IMR-90 (cell line): Measurements from ENCODE around the gene GMPR. TPM values are rescaled to one million over a fixed set of nuclear protein-coding genes. Genes with fewer than 3 reads are reported as not detected.

Experiments used
- ATAC-seq: fragments of 200-7000 bp; cut with Tn5 transposase; 2 replicates; pipeline ENCODE4 v1.9.1; 2020; ENCODE audit warnings: low read depth, mild to moderate bottlenecking, moderate library complexity
- BruUV-seq: library from RNA; stranded (reverse); fragments of 400-500 nt; replicated peaks from 2 replicates; lab custom pipeline; 2021; lab: Mats Ljungman, UMichigan
- CTCF ChIA-PET: fragments of 300-600 bp; formaldehyde crosslinking; extraction: SDS; loops from one replicate; lab custom pipeline; 2021; ENCODE audit warnings: antibody characterized with exemption; lab: Yijun Ruan, JAX
- POLR2A ChIA-PET: fragments of 300-600 bp; sonication (Branson Sonifier 250); formaldehyde crosslinking; loops from one replicate; lab custom pipeline; 2022; ENCODE audit warnings: antibody characterized with exemption; ENCODE audit not compliant: unreplicated experiment; lab: Charles Lee
- DNase-seq: peaks from one replicate; pipeline ENCODE4 v3.0.0; 2013
- H2AFZ ChIP-seq: replicated peaks from 2 replicates; pipeline ENCODE3; 2013; ENCODE audit warnings: low read length, mild to moderate bottlenecking; ENCODE audit not compliant: poor library complexity
- H2AK5ac ChIP-seq: 2 replicates; pipeline ENCODE4 v1.6.1; 2013; ENCODE audit warnings: low read depth, low read length, inconsistent platforms
- H2AK9ac ChIP-seq: replicated peaks from 2 replicates; pipeline ENCODE3; 2013; ENCODE audit warnings: mild to moderate bottlenecking, low read depth, low read length, moderate library complexity; ENCODE audit not compliant: poor library complexity
- H2BK120ac ChIP-seq: 2 replicates; pipeline ENCODE4 v1.6.1; 2013; ENCODE audit warnings: low read depth, low read length, inconsistent platforms
- H2BK15ac ChIP-seq: 3 replicates; pipeline ENCODE4 v1.6.1; 2013; ENCODE audit warnings: low read depth, low read length, inconsistent platforms
- H2BK20ac ChIP-seq: 2 replicates; pipeline ENCODE4 v1.6.1; 2013; ENCODE audit warnings: low read depth, mild to moderate bottlenecking, inconsistent platforms, low read length, moderate library complexity
- H2BK5ac ChIP-seq: 2 replicates; pipeline ENCODE4 v1.6.1; 2013; ENCODE audit warnings: mild to moderate bottlenecking, low read depth, low read length, inconsistent platforms; ENCODE audit not compliant: poor library complexity, severe bottlenecking
- H3K14ac ChIP-seq: replicated peaks from 2 replicates; pipeline ENCODE4 v1.6.1; 2013; ENCODE audit warnings: low read depth, low read length, inconsistent platforms
- H3K18ac ChIP-seq: 2 replicates; pipeline ENCODE4 v1.6.1; 2013; ENCODE audit warnings: low read depth, low read length, control low read depth
- H3K23ac ChIP-seq: 2 replicates; pipeline ENCODE4 v1.6.1; 2013; ENCODE audit warnings: low read depth, low read length, inconsistent platforms
- H3K27ac ChIP-seq: 2 replicates; pipeline ENCODE4 v1.5.1; 2013; ENCODE audit warnings: mild to moderate bottlenecking, control low read depth, low read length; ENCODE audit not compliant: insufficient read depth
- H3K27me3 ChIP-seq: 2 replicates; pipeline ENCODE4 v1.6.1; 2013; ENCODE audit warnings: low read length; ENCODE audit not compliant: control insufficient read depth, insufficient read depth
- H3K36me3 ChIP-seq: 2 replicates; pipeline ENCODE4 v1.6.1; 2013; ENCODE audit warnings: low read length, mixed read lengths; ENCODE audit not compliant: control insufficient read depth, insufficient read depth
- H3K4ac ChIP-seq: 2 replicates; pipeline ENCODE4 v1.6.1; 2013; ENCODE audit warnings: low read depth, low read length, inconsistent platforms
- H3K4me1 ChIP-seq: 2 replicates; pipeline ENCODE4 v1.6.1; 2013; ENCODE audit warnings: low read length, mixed read lengths; ENCODE audit not compliant: control insufficient read depth, insufficient read depth
- H3K4me2 ChIP-seq: 2 replicates; pipeline ENCODE4 v1.6.1; 2013; ENCODE audit warnings: low read depth, mild to moderate bottlenecking, control low read depth, low read length, moderate library complexity
- H3K4me3 ChIP-seq: 2 replicates; pipeline ENCODE4 v1.5.1; 2013; ENCODE audit warnings: low read depth, mild to moderate bottlenecking, control low read depth, low read length, moderate library complexity; ENCODE audit not compliant: insufficient read depth
- H3K56ac ChIP-seq: 2 replicates; pipeline ENCODE4 v1.6.1; 2013; ENCODE audit warnings: low read length, inconsistent platforms; ENCODE audit not compliant: insufficient read depth; ENCODE audit errors: extremely low read depth
- H3K79me1 ChIP-seq, 2 experiments: 2 replicates each; pipeline ENCODE4 v1.6.1; 2013; ENCODE audit warnings: low read length in 2 of 2, inconsistent platforms in 1 of 2, low read depth in 1 of 2
- H3K9ac ChIP-seq: 2 replicates; pipeline ENCODE4 v1.6.1; 2013; ENCODE audit warnings: low read depth, low read length, control low read depth
- H3K9me1 ChIP-seq: 2 replicates; pipeline ENCODE4 v1.6.1; 2013; ENCODE audit warnings: low read length, inconsistent platforms; ENCODE audit not compliant: insufficient read depth
- H3K9me3 ChIP-seq: 2 replicates; pipeline ENCODE4 v1.6.1; 2013; ENCODE audit warnings: low read length; ENCODE audit not compliant: control insufficient read depth, insufficient read depth
- H4K20me1 ChIP-seq: 2 replicates; pipeline ENCODE4 v1.6.1; 2013; ENCODE audit warnings: low read length, inconsistent platforms; ENCODE audit not compliant: insufficient read depth
- H4K5ac ChIP-seq: 2 replicates; pipeline ENCODE4 v1.6.1; 2013; ENCODE audit warnings: mild to moderate bottlenecking, low read depth, low read length, control low read depth
- H4K8ac ChIP-seq, 2 experiments: 2 replicates each; pipeline ENCODE4 v1.6.1; 2013; ENCODE audit warnings: low read depth in 2 of 2, low read length in 2 of 2, control low read depth in 1 of 2, inconsistent platforms in 1 of 2
- H4K91ac ChIP-seq: 2 replicates; pipeline ENCODE4 v1.6.1; 2013; ENCODE audit warnings: low read depth, low read length, inconsistent platforms; ENCODE audit not compliant: insufficient read depth
- BHLHE40 ChIP-seq: fragments of 150-350 bp; IDR thresholded peaks from 2 replicates; pipeline ENCODE4 v1.6.1; 2016; ENCODE audit warnings: mild to moderate bottlenecking, low read depth, low read length
- CEBPB ChIP-seq: IDR thresholded peaks from 2 replicates; pipeline ENCODE4 v1.6.1; 2012; ENCODE audit warnings: low read depth, low read length, improper control_type of control experiment
- FOS ChIP-seq: fragments of 150-350 bp; IDR thresholded peaks from 2 replicates; pipeline ENCODE4 v1.6.1; 2016; ENCODE audit warnings: low read depth, low read length
- MAFK ChIP-seq: IDR thresholded peaks from 2 replicates; pipeline ENCODE4 v1.6.1; 2012; ENCODE audit warnings: low read depth, low read length, improper control_type of control experiment
- MXI1 ChIP-seq: IDR thresholded peaks from 2 replicates; pipeline ENCODE4 v1.6.1; 2012; ENCODE audit warnings: low read depth, mild to moderate bottlenecking, low read length, moderate library complexity, borderline replicate concordance
- NFE2L2 ChIP-seq: fragments of 150-350 bp; IDR thresholded peaks from 2 replicates; pipeline ENCODE4 v1.6.1; 2016; ENCODE audit warnings: low read depth, mild to moderate bottlenecking, low read length
- POLR2A ChIP-seq: IDR thresholded peaks from 2 replicates; pipeline ENCODE4 v1.6.1; 2012; ENCODE audit warnings: mild to moderate bottlenecking, low read depth, low read length
- RAD21 ChIP-seq: IDR thresholded peaks from 2 replicates; pipeline ENCODE4 v1.6.1; 2012; ENCODE audit warnings: low read length, improper control_type of control experiment
- RCOR1 ChIP-seq: IDR thresholded peaks from 2 replicates; pipeline ENCODE4 v1.6.1; 2012; ENCODE audit warnings: mild to moderate bottlenecking, low read length, improper control_type of control experiment; ENCODE audit not compliant: insufficient replicate concordance
- RFX5 ChIP-seq: IDR thresholded peaks from 2 replicates; pipeline ENCODE4 v1.8.0; 2012; ENCODE audit warnings: low read depth, mild to moderate bottlenecking, low read length, moderate library complexity
- SMC3 ChIP-seq: fragments of 150-350 bp; IDR thresholded peaks from 2 replicates; pipeline ENCODE4 v1.6.1; 2016; ENCODE audit warnings: low read depth, mild to moderate bottlenecking, antibody characterized with exemption, low read length, moderate library complexity
- WGBS, 2 experiments: methylation state at CpG; one replicate each; pipeline versions ENCODE4 v1.1.5 to v1.1.7; 2013; ENCODE audit warnings: missing lambda C conversion rate in 2 of 2; ENCODE audit not compliant: insufficient read length in 1 of 2; ENCODE audit errors: extremely low coverage in 2 of 2; 5-methylcytosine and 5-hydroxymethylcytosine counted together
- dilution Hi-C: fragments of 300-500 bp; cut with HindIII; formaldehyde crosslinking; loops from one replicate; pipeline ENCODE4 v1.14.3; 2018; ENCODE audit warnings: low sequenced_read_pairs; ENCODE audit not compliant: unreplicated experiment
- in situ Hi-C: fragments of 300-500 bp; cut with MboI; formaldehyde crosslinking; loops from 3 replicates; pipeline ENCODE4 v1.14.3; 2019; ENCODE audit warnings: low sequenced_read_pairs, inconsistent platforms, mixed read lengths
- intact Hi-C: fragments of 100-400 bp; cut with micrococcal nuclease; formaldehyde crosslinking; loops from 2 replicates; pipeline ENCODE4 v1.10.0; 2022
- polyA plus RNA-seq, 3 experiments: library from polyadenylated mRNA; depleted of rRNA; stranded (reverse); fragments of >200 nt; gene quantifications; 2 replicates each; pipeline ENCODE4 v1.2.3, GENCODE V29; 2012; ENCODE audit warnings: low replicate concordance in 1 of 3
- total RNA-seq: library from RNA; depleted of rRNA; stranded (reverse); fragments of >200 nt; gene quantifications from 2 replicates; pipeline ENCODE4 v1.2.3, GENCODE V29; 2012
- TF ChIP-seq, protein P1 (sequence below): fragments of 150-350 bp; IDR thresholded peaks from 2 replicates; pipeline ENCODE4 v1.6.1; 2017; ENCODE audit warnings: mild to moderate bottlenecking, antibody characterized with exemption, low read length, low read depth
- TF ChIP-seq, protein P2 (sequence below): fragments of 150-350 bp; IDR thresholded peaks from 2 replicates; pipeline ENCODE4 v1.6.1; 2016; ENCODE audit warnings: low read depth, mild to moderate bottlenecking, low read length, moderate library complexity, borderline replicate concordance
- TF ChIP-seq, protein P3 (sequence below): conservative IDR thresholded peaks from 2 replicates; pipeline ENCODE4 v1.5.1; 2012; ENCODE audit warnings: mild to moderate bottlenecking, low read depth, low read length, improper control_type of control experiment

GMPR gene
- total and polyA plus RNA-seq, 2 of the 4 experiments (the other 2 are of a cell fraction): 6.3 to 8.6 TPM

DNA sequence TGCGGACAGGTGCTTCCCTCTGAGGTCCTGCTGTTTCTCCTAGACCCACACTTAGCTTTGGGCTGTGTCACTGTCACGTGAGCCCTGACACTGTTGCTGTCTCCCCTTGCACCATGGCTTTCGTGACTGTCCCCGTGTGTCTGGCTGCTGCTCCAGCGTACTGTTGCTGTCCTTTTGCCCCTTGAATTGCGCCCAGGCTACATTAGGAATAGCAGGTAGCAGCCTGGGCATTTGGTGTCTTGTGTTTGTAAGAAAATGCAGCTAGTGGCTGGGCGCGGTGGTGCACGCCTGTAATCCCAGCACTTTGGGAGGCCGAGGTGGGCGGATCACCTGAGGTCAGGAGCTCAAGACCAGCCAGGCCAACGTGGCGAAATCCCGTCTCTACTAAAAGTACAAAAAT lies 46.1 kb downstream of the GMPR start:
- Histone ChIP-seq H2BK20ac (no peak overlapping the region), H2AK5ac (no peak overlapping the region), H3K9me3 (no peaks in the 10 kb centered on the region), H3K36me3 (no peaks in the 10 kb centered on the region), H2BK5ac (no peak overlapping the region), H3K79me1 (no peaks in the 10 kb centered on the region), H2BK120ac (no peak overlapping the region), H2BK15ac (no peak overlapping the region), H3K18ac (no peak overlapping the region), H2AFZ (no peak overlapping the region), H3K23ac (no peak overlapping the region), H3K27me3 (no peaks in the 10 kb centered on the region), H4K8ac (no peak overlapping the region), H3K4ac (no peak overlapping the region), H3K4me2 (no peak overlapping the region), H4K5ac (no peak overlapping the region), H3K14ac (no peak overlapping the region), H3K9me1 (no peaks in the 10 kb centered on the region), H3K27ac (no peak overlapping the region), H3K56ac (no peak overlapping the region), H4K91ac (no peak overlapping the region), H3K4me3 (no peak overlapping the region), H3K9ac (no peak overlapping the region), H4K20me1 (no peaks in the 10 kb centered on the region), H3K4me1 (no peaks in the 10 kb centered on the region), H2AK9ac (no peak overlapping the region)
- TF ChIP-seq SMC3 (no peak), BHLHE40 (no peak), CEBPB (no peak), RAD21 (no peak), RFX5 (no peak), FOS (no peak), NFE2L2 (no peak), POLR2A (no peak), MAFK (no peak), RCOR1 (no peak), MXI1 (no peak)
- TF ChIP-seq, protein P1, sequence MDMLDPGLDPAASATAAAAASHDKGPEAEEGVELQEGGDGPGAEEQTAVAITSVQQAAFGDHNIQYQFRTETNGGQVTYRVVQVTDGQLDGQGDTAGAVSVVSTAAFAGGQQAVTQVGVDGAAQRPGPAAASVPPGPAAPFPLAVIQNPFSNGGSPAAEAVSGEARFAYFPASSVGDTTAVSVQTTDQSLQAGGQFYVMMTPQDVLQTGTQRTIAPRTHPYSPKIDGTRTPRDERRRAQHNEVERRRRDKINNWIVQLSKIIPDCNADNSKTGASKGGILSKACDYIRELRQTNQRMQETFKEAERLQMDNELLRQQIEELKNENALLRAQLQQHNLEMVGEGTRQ: no peak
- TF ChIP-seq, protein P2, sequence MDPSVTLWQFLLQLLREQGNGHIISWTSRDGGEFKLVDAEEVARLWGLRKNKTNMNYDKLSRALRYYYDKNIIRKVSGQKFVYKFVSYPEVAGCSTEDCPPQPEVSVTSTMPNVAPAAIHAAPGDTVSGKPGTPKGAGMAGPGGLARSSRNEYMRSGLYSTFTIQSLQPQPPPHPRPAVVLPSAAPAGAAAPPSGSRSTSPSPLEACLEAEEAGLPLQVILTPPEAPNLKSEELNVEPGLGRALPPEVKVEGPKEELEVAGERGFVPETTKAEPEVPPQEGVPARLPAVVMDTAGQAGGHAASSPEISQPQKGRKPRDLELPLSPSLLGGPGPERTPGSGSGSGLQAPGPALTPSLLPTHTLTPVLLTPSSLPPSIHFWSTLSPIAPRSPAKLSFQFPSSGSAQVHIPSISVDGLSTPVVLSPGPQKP: no peak
- TF ChIP-seq, protein P3, sequence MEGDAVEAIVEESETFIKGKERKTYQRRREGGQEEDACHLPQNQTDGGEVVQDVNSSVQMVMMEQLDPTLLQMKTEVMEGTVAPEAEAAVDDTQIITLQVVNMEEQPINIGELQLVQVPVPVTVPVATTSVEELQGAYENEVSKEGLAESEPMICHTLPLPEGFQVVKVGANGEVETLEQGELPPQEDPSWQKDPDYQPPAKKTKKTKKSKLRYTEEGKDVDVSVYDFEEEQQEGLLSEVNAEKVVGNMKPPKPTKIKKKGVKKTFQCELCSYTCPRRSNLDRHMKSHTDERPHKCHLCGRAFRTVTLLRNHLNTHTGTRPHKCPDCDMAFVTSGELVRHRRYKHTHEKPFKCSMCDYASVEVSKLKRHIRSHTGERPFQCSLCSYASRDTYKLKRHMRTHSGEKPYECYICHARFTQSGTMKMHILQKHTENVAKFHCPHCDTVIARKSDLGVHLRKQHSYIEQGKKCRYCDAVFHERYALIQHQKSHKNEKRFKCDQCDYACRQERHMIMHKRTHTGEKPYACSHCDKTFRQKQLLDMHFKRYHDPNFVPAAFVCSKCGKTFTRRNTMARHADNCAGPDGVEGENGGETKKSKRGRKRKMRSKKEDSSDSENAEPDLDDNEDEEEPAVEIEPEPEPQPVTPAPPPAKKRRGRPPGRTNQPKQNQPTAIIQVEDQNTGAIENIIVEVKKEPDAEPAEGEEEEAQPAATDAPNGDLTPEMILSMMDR: no peak
- BruUV-seq: no TSS peak
- ATAC-seq (no peak), DNase-seq (no peak)
- dilution Hi-C loops: no loop called here
- ChIA-PET CTCF (interaction anchor here (0.6 kb wide), 1 partner anchor 91 kb away, joined by 3 read pairs; no protein-coding TSS in a partner anchor), POLR2A (no interaction called here)
- in situ Hi-C loops: no loop called here
- intact Hi-C loops: no loop called here
- WGBS, 2 experiments: 90% methylated on average over 4 of the region's 14 CpGs; no CpG with 5 or more reads in 1 of the 2 experiments
